Trophoblast cell (in vitro differentiated cells and primary cell): ENCODE results near the gene GOLGA6A.

Experiments
- DNase-seq, 2 donors: peaks; one replicate each; pipeline ENCODE4 v3.0.0-alpha.2; 2016
- H2AFZ ChIP-seq: 2 replicates; pipeline ENCODE4 v1.6.1; 2013; ENCODE audit warnings: low read length, moderate library complexity, mild to moderate bottlenecking; ENCODE audit not compliant: insufficient read depth, poor library complexity
- H2AK5ac ChIP-seq: 2 replicates; pipeline ENCODE4 v1.6.1; 2013; ENCODE audit warnings: mild to moderate bottlenecking, low read length
- H2BK120ac ChIP-seq: 2 replicates; pipeline ENCODE4 v1.6.1; 2013; ENCODE audit warnings: low read length, mild to moderate bottlenecking, moderate library complexity; ENCODE audit not compliant: insufficient read depth, poor library complexity
- H2BK12ac ChIP-seq: 2 replicates; pipeline ENCODE4 v1.6.1; 2013; ENCODE audit warnings: mild to moderate bottlenecking, low read length, moderate library complexity
- H2BK5ac ChIP-seq: 2 replicates; pipeline ENCODE4 v1.6.1; 2013; ENCODE audit warnings: low read length, low read depth, moderate library complexity, mild to moderate bottlenecking; ENCODE audit not compliant: poor library complexity
- H3K14ac ChIP-seq: 2 replicates; pipeline ENCODE4 v1.6.1; 2013; ENCODE audit warnings: mild to moderate bottlenecking, low read length
- H3K18ac ChIP-seq: 2 replicates; pipeline ENCODE4 v1.6.1; 2013; ENCODE audit warnings: mild to moderate bottlenecking, low read length
- H3K23ac ChIP-seq: 2 replicates; pipeline ENCODE4 v1.6.1; 2013; ENCODE audit warnings: low read length
- H3K27ac ChIP-seq: 2 replicates; pipeline ENCODE4 v1.5.1; 2013; ENCODE audit warnings: low read depth, mild to moderate bottlenecking, inconsistent platforms, low read length, moderate library complexity
- H3K27me3 ChIP-seq: 2 replicates; pipeline ENCODE4 v1.6.1; 2013; ENCODE audit warnings: inconsistent platforms, mild to moderate bottlenecking, low read length, moderate library complexity; ENCODE audit not compliant: insufficient read depth
- H3K36me3 ChIP-seq, 2 experiments: 1 replicate in 1 of 2; 2 replicates in 1 of 2; pipeline ENCODE4 v1.6.1; 2013; ENCODE audit warnings: low read length in 2 of 2, mild to moderate bottlenecking in 2 of 2, moderate library complexity in 1 of 2; ENCODE audit not compliant: insufficient read depth in 2 of 2, control insufficient read depth in 1 of 2
- H3K4ac ChIP-seq: 2 replicates; pipeline ENCODE4 v1.6.1; 2013; ENCODE audit warnings: low read depth, mild to moderate bottlenecking, low read length, moderate library complexity
- H3K4me1 ChIP-seq, 2 experiments: 1 replicate in 1 of 2; 2 replicates in 1 of 2; pipeline ENCODE4 v1.6.1; 2013; ENCODE audit warnings: low read length in 2 of 2, mild to moderate bottlenecking in 2 of 2, moderate library complexity in 1 of 2; ENCODE audit not compliant: insufficient read depth in 2 of 2, control insufficient read depth in 1 of 2
- H3K4me2 ChIP-seq: 2 replicates; pipeline ENCODE4 v1.6.1; 2013; ENCODE audit warnings: inconsistent platforms, mild to moderate bottlenecking, low read length, moderate library complexity
- H3K4me3 ChIP-seq: 2 replicates; pipeline ENCODE4 v1.5.1; 2013; ENCODE audit warnings: mild to moderate bottlenecking, low read depth, low read length, inconsistent platforms
- H3K79me1 ChIP-seq: one replicate; pipeline ENCODE4 v1.6.1; 2013; ENCODE audit warnings: low read length
- H3K79me2 ChIP-seq: 2 replicates; pipeline ENCODE4 v1.6.1; 2013; ENCODE audit warnings: low read length, mild to moderate bottlenecking; ENCODE audit not compliant: control insufficient read depth, insufficient read depth, poor library complexity
- H3K9ac ChIP-seq: 2 replicates; pipeline ENCODE4 v1.6.1; 2013; ENCODE audit warnings: mild to moderate bottlenecking, low read length
- H3K9me3 ChIP-seq: 2 replicates; pipeline ENCODE4 v1.6.1; 2013; ENCODE audit warnings: low read depth, mild to moderate bottlenecking, control low read depth, inconsistent platforms, low read length; ENCODE audit not compliant: insufficient read depth
- H4K12ac ChIP-seq: 2 replicates; pipeline ENCODE4 v1.6.1; 2013; ENCODE audit warnings: low read depth, mild to moderate bottlenecking, low read length, moderate library complexity
- H4K8ac ChIP-seq: 2 replicates; pipeline ENCODE4 v1.6.1; 2013; ENCODE audit warnings: low read depth, mild to moderate bottlenecking, low read length, moderate library complexity
- H4K91ac ChIP-seq: one replicate; pipeline ENCODE4 v1.6.1; 2013; ENCODE audit warnings: low read depth, mild to moderate bottlenecking, low read length, moderate library complexity
- WGBS: extraction: QIAGEN DNeasy Blood & Tissue Kit; methylation state at CpG from one replicate; pipeline ENCODE4 v1.1.7; 2013; ENCODE audit warnings: missing lambda C conversion rate; ENCODE audit not compliant: insufficient read length, insufficient coverage; ENCODE audit errors: extremely low coverage; 5-methylcytosine and 5-hydroxymethylcytosine counted together

The GOLGA6A gene

GRCh38 chr15:74123131-74123429 lies 40.7 kb upstream of the GOLGA6A start:
- H3K4me3 ChIP-seq, result no peak overlapping the region
- H4K12ac ChIP-seq, result no peak overlapping the region
- H3K79me2 ChIP-seq, result no peaks in the 10 kb centered on the region
- H3K4me1 ChIP-seq, result peaks cover 0 to 5% of the 10 kb centered on the region in 2 experiments
- no peak overlapping the region for H3K27ac ChIP-seq
- H2BK5ac ChIP-seq, result no peak overlapping the region
- no peaks in the 10 kb centered on the region for H3K9me3 ChIP-seq
- H3K36me3 ChIP-seq, result no peaks in the 10 kb centered on the region
- no peak overlapping the region for H4K91ac ChIP-seq
- H2BK12ac ChIP-seq, result no peak overlapping the region
- H3K4ac ChIP-seq, result no peak overlapping the region
- H4K8ac ChIP-seq, result no peak overlapping the region
- no peak overlapping the region for H2AK5ac ChIP-seq
- H3K79me1 ChIP-seq, result no peaks in the 10 kb centered on the region
- H3K18ac ChIP-seq, result no peak overlapping the region
- H2AFZ ChIP-seq, result no peak overlapping the region
- H2BK120ac ChIP-seq, result no peak overlapping the region
- no peak overlapping the region for H3K9ac ChIP-seq
- peaks cover 5% of the 10 kb centered on the region for H3K27me3 ChIP-seq
- WGBS, result no CpG with 5 or more reads among the region's 4 CpGs
- H3K14ac ChIP-seq, result no peak overlapping the region
- no peak for DNase-seq
- H3K23ac ChIP-seq, result no peak overlapping the region
- no peak overlapping the region for H3K4me2 ChIP-seq

GRCh38 chr15:74122403-74123130 lies 40.2 kb upstream of the GOLGA6A start:
- Histone ChIP-seq H3K9me3 (no peaks in the 10 kb centered on the region), H3K4me1 (no peaks in the 10 kb centered on the region), H2AK5ac (no peak overlapping the region), H4K91ac (no peak overlapping the region), H2BK5ac (no peak overlapping the region), H3K79me1 (no peaks in the 10 kb centered on the region), H2AFZ (no peak overlapping the region), H3K79me2 (no peaks in the 10 kb centered on the region), H2BK12ac (no peak overlapping the region), H3K27ac (no peak overlapping the region), H3K4me2 (no peak overlapping the region), H3K18ac (no peak overlapping the region), H3K9ac (no peak overlapping the region), H4K8ac (no peak overlapping the region), H3K14ac (no peak overlapping the region), H3K4ac (no peak overlapping the region), H3K4me3 (no peak overlapping the region), H3K36me3 (no peaks in the 10 kb centered on the region), H2BK120ac (no peak overlapping the region), H3K27me3 (no peaks in the 10 kb centered on the region), H4K12ac (no peak overlapping the region), H3K23ac (no peak overlapping the region)
- no peak for DNase-seq
- WGBS, result no CpG with 5 or more reads among the region's 5 CpGs

- Histone ChIP-seq H2BK12ac (no peak overlapping the region), H4K91ac (no peak overlapping the region), H2BK5ac (no peak overlapping the region), H2BK120ac (no peak overlapping the region), H3K27ac (no peak overlapping the region), H3K23ac (no peak overlapping the region), H3K79me2 (no peaks in the 10 kb centered on the region), H2AFZ (no peak overlapping the region), H3K4me2 (no peak overlapping the region), H3K79me1 (no peaks in the 10 kb centered on the region), H4K8ac (no peak overlapping the region), H3K18ac (no peak overlapping the region), H3K4me3 (no peak overlapping the region), H3K36me3 (no peaks in the 10 kb centered on the region), H3K27me3 (no peaks in the 10 kb centered on the region), H3K9me3 (no peaks in the 10 kb centered on the region), H3K4me1 (no peaks in the 10 kb centered on the region), H3K4ac (no peak overlapping the region), H3K9ac (no peak overlapping the region), H3K14ac (no peak overlapping the region), H2AK5ac (no peak overlapping the region), H4K12ac (no peak overlapping the region)
- no peak for DNase-seq
- WGBS, result no CpG with 5 or more reads among the region's 6 CpGs
These were observed 39.5 kb upstream of the GOLGA6A start for GRCh38 chr15:74121858-74122257.

- H2BK5ac ChIP-seq, result no peak overlapping the region
- no peaks in the 10 kb centered on the region for H3K79me1 ChIP-seq
- H3K4ac ChIP-seq, result no peak overlapping the region
- H3K4me2 ChIP-seq, result no peak overlapping the region
- H3K23ac ChIP-seq, result no peak overlapping the region
- no peaks in the 10 kb centered on the region for H3K27me3 ChIP-seq
- no peak overlapping the region for H2AK5ac ChIP-seq
- H2AFZ ChIP-seq, result no peak overlapping the region
- no peak overlapping the region for H3K14ac ChIP-seq
- no peak overlapping the region for H3K18ac ChIP-seq
- no peak overlapping the region for H2BK12ac ChIP-seq
- no peaks in the 10 kb centered on the region for H3K9me3 ChIP-seq
- no peak overlapping the region for H3K27ac ChIP-seq
- H4K91ac ChIP-seq, result no peak overlapping the region
- H3K4me1 ChIP-seq, result no peaks in the 10 kb centered on the region
- H3K9ac ChIP-seq, result no peak overlapping the region
- H2BK120ac ChIP-seq, result no peak overlapping the region
- H3K79me2 ChIP-seq, result no peaks in the 10 kb centered on the region
- no peaks in the 10 kb centered on the region for H3K36me3 ChIP-seq
- H4K8ac ChIP-seq, result no peak overlapping the region
- H4K12ac ChIP-seq, result no peak overlapping the region
- H3K4me3 ChIP-seq, result no peak overlapping the region
- WGBS, result no CpG with 5 or more reads among the region's 4 CpGs
- no peak for DNase-seq
These were observed 38.7 kb upstream of the GOLGA6A start for GRCh38 chr15:74121039-74121438.
